HepG2 (cell line): ENCODE results near the gene UNCX.

ENCODE experiments used
- ASH2L ChIP-seq: fragments of 300-600, 200-600 bp; sonication (generic); IDR thresholded peaks from 2 replicates; pipeline ENCODE4 v1.7.0; 2017; ENCODE audit warnings: low read depth, mild to moderate bottlenecking, moderate library complexity, mixed read lengths, low read length; ENCODE audit not compliant: insufficient read length
- BORCS8-MEF2B ChIP-seq: sonication (generic); formaldehyde crosslinking; IDR thresholded peaks from 2 replicates; pipeline ENCODE4 v1.8.0; 2022; ENCODE audit warnings: mild to moderate bottlenecking, missing genetic modification reagents
- CHD4 ChIP-seq: fragments of 200-600 bp; sonication (generic); IDR thresholded peaks from 2 replicates; pipeline ENCODE4 v1.7.0; 2017; ENCODE audit warnings: mild to moderate bottlenecking, low read length, borderline replicate concordance
- CTCF ChIP-seq: sonication (generic); formaldehyde crosslinking; IDR thresholded peaks from 2 replicates; pipeline ENCODE4 v1.5.0; 2020; ENCODE audit warnings: mild to moderate bottlenecking, missing genetic modification reagents, moderate library complexity
- FOXK2 ChIP-seq: fragments of 450-650 bp; IDR thresholded peaks from 2 replicates; pipeline ENCODE4 v1.6.1; 2016
- GABPB1 ChIP-seq: IDR thresholded peaks from 2 replicates; pipeline ENCODE4 v1.6.1; 2016; ENCODE audit warnings: mild to moderate bottlenecking, missing genetic modification reagents, moderate library complexity, missing compliant biosample characterization
- HDAC2 ChIP-seq: sonication (generic); formaldehyde crosslinking; IDR thresholded peaks from 2 replicates; pipeline ENCODE4 v1.4.0; 2020; ENCODE audit warnings: missing genetic modification reagents
- YY1 ChIP-seq: IDR thresholded peaks from 2 replicates; pipeline ENCODE4 v1.6.1; 2011; ENCODE audit warnings: low read length, low read depth, moderate library complexity, mild to moderate bottlenecking; ENCODE audit not compliant: insufficient read depth, insufficient replicate concordance
- ZSCAN31 ChIP-seq: sonication (generic); formaldehyde crosslinking; IDR thresholded peaks from 2 replicates; pipeline ENCODE4 v1.5.0; 2020; ENCODE audit warnings: low read depth, mild to moderate bottlenecking, missing genetic modification reagents

GRCh38 chr7:1204460-1205140 is 28.1 kb upstream of the UNCX start:
- TF ChIP-seq CTCF (CRISPR knock-in tag) (no peak), FOXK2 (no peak), HDAC2 (CRISPR knock-in tag) (no peak), GABPB1 (CRISPR knock-in tag) (no peak), YY1 (no peak), CHD4 (no peak), BORCS8-MEF2B (CRISPR knock-in tag) (no peak), ASH2L (no peak), ZSCAN31 (CRISPR knock-in tag) (no peak)
